Stomach (tissue), 9 donors: ENCODE data around the gene PIKFYVE. TPM values are rescaled to one million over a fixed set of nuclear protein-coding genes. Genes with fewer than 3 reads are reported as not detected.
"Not testable (repeated sequence)": the region's sequence is repeated elsewhere in the genome, so short reads cannot be mapped to it uniquely, and the experiment has no call there.

Experiments
- DNase-seq, 2 donors: peaks; one replicate each; pipeline versions ENCODE4 v3.0.0 to v3.0.0-alpha.2; 2013 to 2019
- H3K27ac ChIP-seq, 5 donors: fragments of 200-600 bp in 4 of 5; sonication (generic) in 4 of 5; one replicate each; pipeline ENCODE4 v1.5.1; 2013 to 2019; ENCODE audit warnings: mild to moderate bottlenecking in 1 of 5, moderate library complexity in 1 of 5
- H3K27me3 ChIP-seq, 3 donors: fragments of 200-600 bp; sonication (generic); one replicate each; pipeline ENCODE4 v1.5.1; 2017 to 2019; ENCODE audit warnings: mixed run types in 1 of 3
- H3K36me3 ChIP-seq, 4 donors: fragments of 200-600 bp; sonication (generic); 1 replicate in 3 of 4; 2 replicates in 1 of 4; pipeline ENCODE4 v1.5.1; 2016 to 2019
- H3K4me1 ChIP-seq, 4 donors: fragments of 200-600 bp; sonication (generic); one replicate each; pipeline ENCODE4 v1.5.1; 2016 to 2019
- H3K4me3 ChIP-seq, 4 donors: fragments of 200-600 bp; sonication (generic) in 3 of 4; one replicate each; pipeline ENCODE4 v1.5.1; 2016 to 2019; ENCODE audit warnings: mild to moderate bottlenecking in 1 of 4
- H3K9me3 ChIP-seq, 4 donors: fragments of 200-600 bp; sonication (generic); one replicate each; pipeline ENCODE4 v1.5.1; 2016 to 2019
- EP300 ChIP-seq: sonication (generic); formaldehyde crosslinking; IDR thresholded peaks from one replicate; pipeline ENCODE4 v1.6.1; 2017; ENCODE audit warnings: antibody characterized with exemption
- POLR2A ChIP-seq, 4 donors: fragments of 450-650 bp; IDR thresholded peaks; one replicate each; pipeline ENCODE4 v1.6.1; 2016; ENCODE audit warnings: antibody characterized with exemption in 4 of 4, control low read depth in 2 of 4, mild to moderate bottlenecking in 1 of 4, moderate library complexity in 1 of 4
- POLR2AphosphoS5 ChIP-seq, 3 donors: sonication (generic); formaldehyde crosslinking; IDR thresholded peaks; one replicate each; pipeline ENCODE4 v1.6.1; 2016; ENCODE audit warnings: antibody characterized with exemption in 3 of 3
- WGBS, 5 donors: extraction: QIAGEN DNeasy Blood & Tissue Kit in 3 of 5; methylation state at CpG; one replicate each; pipeline versions ENCODE4 v1.1.5 to v1.1.7; 2013 to 2018; 5-methylcytosine and 5-hydroxymethylcytosine counted together
- intact Hi-C: fragments of 100-400 bp; cut with DNase I; formaldehyde crosslinking; loops from one replicate; pipeline ENCODE4 v1.15.1; 2023; ENCODE audit warnings: low total_unique reads
- polyA plus RNA-seq, 3 donors: library from polyadenylated mRNA; stranded (reverse); fragments of 200-250 nt; gene quantifications; one replicate each; pipeline ENCODE4 v1.2.3, GENCODE V29; 2013
- total RNA-seq, 5 donors: library from RNA; depleted of rRNA; stranded (reverse); fragments of >200 nt; gene quantifications; one replicate each; pipeline versions ENCODE4 v1.1.0 to v1.2.3, GENCODE V29; 2014 to 2016
- TF ChIP-seq, protein P1 (sequence below), 7 experiments: fragments of 450-650 bp in 4 of 7; fragments of 200-600 bp in 3 of 7; sonication (generic) in 3 of 7; IDR thresholded peaks; one replicate each; pipeline ENCODE4 v1.5.1; 2016 to 2019; ENCODE audit warnings: antibody characterized with exemption in 7 of 7, control low read depth in 2 of 7, mild to moderate bottlenecking in 1 of 7
- donor health status: healthy with polysubstance abuse.
- donor health status: Bipolar disorder and iron deficiency.
- donor health status: healthy.

The PIKFYVE gene
- total and polyA plus RNA-seq, 8 donors: 3.0 to 42.8 (median 20.3) TPM

DNA sequence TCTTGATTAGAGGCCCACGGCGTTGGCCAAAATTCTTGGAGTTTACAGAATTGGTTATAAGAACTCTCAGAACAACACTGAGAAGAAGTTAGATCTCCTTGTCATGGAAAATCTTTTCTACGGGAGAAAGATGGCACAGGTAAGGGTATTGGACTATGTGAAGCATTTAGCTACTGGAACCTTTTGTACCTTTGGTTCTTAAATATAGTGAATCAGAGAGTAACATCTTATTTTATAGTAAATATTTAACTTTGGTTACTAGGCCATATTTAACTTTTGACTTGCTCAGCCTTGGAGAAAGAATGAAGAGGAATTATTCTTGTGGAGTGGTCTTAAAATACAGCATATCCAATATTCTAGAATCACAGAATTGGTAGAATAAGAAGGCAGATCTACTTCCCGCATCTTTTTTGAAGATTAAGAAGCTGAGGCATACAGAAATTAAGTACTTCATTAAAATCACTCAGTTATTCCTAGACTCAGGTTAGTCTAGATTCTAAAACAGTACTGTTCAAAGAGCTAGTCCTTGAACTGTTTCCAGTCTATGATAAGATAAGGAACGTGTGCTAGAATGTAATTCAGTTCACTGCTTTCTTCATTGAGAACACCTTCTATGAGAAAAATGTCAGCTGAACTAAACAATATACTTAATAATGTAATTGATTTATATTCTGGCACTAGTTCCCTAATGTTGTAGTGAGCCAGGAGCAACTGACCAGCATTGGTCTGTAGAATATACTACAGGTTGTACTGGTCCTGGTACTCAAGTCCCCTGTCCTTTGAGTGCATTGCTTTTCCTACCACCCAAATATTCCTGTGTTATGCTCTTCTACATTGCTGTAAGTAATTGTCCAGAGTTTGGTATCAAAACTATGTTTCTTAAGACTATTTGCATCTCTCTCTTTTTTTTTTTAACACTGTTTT, 86.9 kb downstream of the PIKFYVE start:
- TF ChIP-seq POLR2AphosphoS5 (IDR thresholded peaks at IDR 0.05): no peak
- no peak for TF ChIP-seq EP300
- TF ChIP-seq, protein P1, sequence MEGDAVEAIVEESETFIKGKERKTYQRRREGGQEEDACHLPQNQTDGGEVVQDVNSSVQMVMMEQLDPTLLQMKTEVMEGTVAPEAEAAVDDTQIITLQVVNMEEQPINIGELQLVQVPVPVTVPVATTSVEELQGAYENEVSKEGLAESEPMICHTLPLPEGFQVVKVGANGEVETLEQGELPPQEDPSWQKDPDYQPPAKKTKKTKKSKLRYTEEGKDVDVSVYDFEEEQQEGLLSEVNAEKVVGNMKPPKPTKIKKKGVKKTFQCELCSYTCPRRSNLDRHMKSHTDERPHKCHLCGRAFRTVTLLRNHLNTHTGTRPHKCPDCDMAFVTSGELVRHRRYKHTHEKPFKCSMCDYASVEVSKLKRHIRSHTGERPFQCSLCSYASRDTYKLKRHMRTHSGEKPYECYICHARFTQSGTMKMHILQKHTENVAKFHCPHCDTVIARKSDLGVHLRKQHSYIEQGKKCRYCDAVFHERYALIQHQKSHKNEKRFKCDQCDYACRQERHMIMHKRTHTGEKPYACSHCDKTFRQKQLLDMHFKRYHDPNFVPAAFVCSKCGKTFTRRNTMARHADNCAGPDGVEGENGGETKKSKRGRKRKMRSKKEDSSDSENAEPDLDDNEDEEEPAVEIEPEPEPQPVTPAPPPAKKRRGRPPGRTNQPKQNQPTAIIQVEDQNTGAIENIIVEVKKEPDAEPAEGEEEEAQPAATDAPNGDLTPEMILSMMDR (IDR thresholded peaks at IDR 0.05): no peak
- no peak for TF ChIP-seq POLR2A (IDR thresholded peaks at IDR 0.05)
- intact Hi-C loops: no loop called here
- Histone ChIP-seq H3K27ac (no peak overlapping the region), H3K36me3 (peaks cover 23 to 77% (median 70%) of the 10 kb centered on the region in 4 donors), H3K4me3 (no peak overlapping the region), H3K27me3 (no peaks in the 10 kb centered on the region), H3K9me3 (no peaks in the 10 kb centered on the region), H3K4me1 (peaks cover 0 to 7% (median 0%) of the 10 kb centered on the region in 4 donors)
- DNase-seq: no peak
- WGBS, 5 donors: 72 to 83% (median 81%) methylated on average over 5 of the region's 5 CpGs

- H3K4me1 ChIP-seq: peaks cover 0 to 7% (median 0%) of the 10 kb centered on the region in 4 donors
- no peaks in the 10 kb centered on the region for H3K27me3 ChIP-seq
- WGBS, 5 donors: 38 to 74% (median 62%) methylated on average over 3 of the region's 3 CpGs
- TF ChIP-seq POLR2A (IDR thresholded peaks at IDR 0.05) (no peak), EP300 (no peak), POLR2AphosphoS5 (IDR thresholded peaks at IDR 0.05) (no peak)
- TF ChIP-seq, protein P1 (IDR thresholded peaks at IDR 0.05): no peak
- no peaks in the 10 kb centered on the region for H3K9me3 ChIP-seq
- H3K27ac ChIP-seq: no peak overlapping the region
- intact Hi-C loops: no loop called here
- H3K4me3 ChIP-seq: no peak overlapping the region
- peaks cover 23 to 65% (median 58%) of the 10 kb centered on the region in 4 donors for H3K36me3 ChIP-seq
- DNase-seq: no peak
These were observed 88.9 kb downstream of the PIKFYVE start for GRCh38 chr2:208354964-208355381.

DNA sequence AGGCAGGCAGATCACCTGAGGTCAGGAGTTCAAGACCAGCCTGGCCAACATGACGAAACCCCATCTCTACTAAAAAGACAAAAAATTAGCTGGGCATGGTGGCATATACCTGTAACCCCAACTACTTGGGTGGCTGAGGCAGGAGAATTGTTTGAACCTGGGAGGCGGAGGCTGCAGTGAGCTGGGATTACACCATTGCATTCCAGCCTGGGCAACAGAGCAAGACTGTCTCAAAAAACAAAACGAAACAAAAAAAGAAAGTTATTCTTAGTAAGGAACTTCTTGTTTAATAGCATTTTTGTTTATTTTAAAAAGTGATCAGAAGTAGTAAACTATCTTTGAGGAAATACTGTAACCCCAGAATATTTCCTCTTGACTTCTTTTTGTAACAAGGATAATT, 90.4 kb downstream of the PIKFYVE start:
- H3K36me3 ChIP-seq: peaks cover 16 to 61% (median 46%) of the 10 kb centered on the region in 4 donors
- H3K4me1 ChIP-seq, H3K4me3 ChIP-seq, H3K27me3 ChIP-seq, intact Hi-C loops, DNase-seq, H3K9me3 ChIP-seq, H3K27ac ChIP-seq: not testable (repeated sequence)
- WGBS, 5 donors: 43 to 57% (median 48%) methylated on average over 3 of the region's 3 CpGs

- no peaks in the 10 kb centered on the region for H3K27me3 ChIP-seq
- no peaks in the 10 kb centered on the region for H3K9me3 ChIP-seq
- peaks cover 0 to 7% (median 0%) of the 10 kb centered on the region in 4 donors for H3K4me1 ChIP-seq
- peaks cover 10 to 55% (median 40%) of the 10 kb centered on the region in 4 donors for H3K36me3 ChIP-seq
- WGBS, 5 donors: 16 to 32% (median 29%) methylated on average over 1 of the region's 1 CpG
- intact Hi-C loops: no loop called here
- no peak overlapping the region for H3K4me3 ChIP-seq
- TF ChIP-seq, protein P1 (IDR thresholded peaks at IDR 0.05): no peak
- TF ChIP-seq POLR2A (IDR thresholded peaks at IDR 0.05) (no peak), EP300 (no peak), POLR2AphosphoS5 (IDR thresholded peaks at IDR 0.05) (no peak)
- H3K27ac ChIP-seq: no peak overlapping the region
- no peak for DNase-seq
These were observed 91.0 kb downstream of the PIKFYVE start for GRCh38 chr2:208356846-208357574.
